ACC112 (cell line): ENCODE results near the gene LRRFIP1.
A peak's percentile ranks its signal among the peaks of the same experiment; 100 is the strongest.

Experiments
- H2AFZ ChIP-seq: fragments of 200-600 bp; sonication (generic); one replicate; pipeline ENCODE4 v1.6.0; 2017; ENCODE audit warnings: antibody characterized with exemption, low read length; ENCODE audit not compliant: unreplicated experiment
- H3K27ac ChIP-seq: fragments of 200-600 bp; sonication (generic); 2 replicates; pipeline ENCODE4 v1.5.1; 2014; ENCODE audit warnings: low read depth, mild to moderate bottlenecking, antibody characterized with exemption, low read length, moderate library complexity
- H3K27me3 ChIP-seq: fragments of 200-600 bp; sonication (generic); 2 replicates; pipeline ENCODE4 v1.6.1; 2014; ENCODE audit warnings: mild to moderate bottlenecking, antibody characterized with exemption, low read length, moderate library complexity, mixed read lengths; ENCODE audit not compliant: insufficient read depth
- H3K36me3 ChIP-seq: fragments of 200-600 bp; sonication (generic); 2 replicates; pipeline ENCODE4 v1.6.1; 2016; ENCODE audit warnings: mild to moderate bottlenecking, antibody characterized with exemption, low read length, moderate library complexity, mixed read lengths; ENCODE audit not compliant: insufficient read depth
- H3K4me1 ChIP-seq: fragments of 200-600 bp; sonication (generic); one replicate; pipeline ENCODE4 v1.6.1; 2016; ENCODE audit warnings: low read length, mixed read lengths; ENCODE audit not compliant: insufficient read depth, unreplicated experiment, control insufficient read depth
- H3K4me3 ChIP-seq: fragments of 200-600 bp; sonication (generic); 2 replicates; pipeline ENCODE4 v1.5.1; 2014; ENCODE audit warnings: mild to moderate bottlenecking, low read depth, low read length
- H3K79me2 ChIP-seq: fragments of 200-600 bp; sonication (generic); one replicate; pipeline ENCODE4 v1.6.0; 2016; ENCODE audit warnings: low read length; ENCODE audit not compliant: control insufficient read depth, unreplicated experiment, insufficient read depth

The LRRFIP1 gene

GRCh38 chr2:237613679-237614078, 13.7 kb upstream of the LRRFIP1 start:
- H3K27ac ChIP-seq: no peak overlapping the region
- H3K4me1 ChIP-seq: peaks cover 28% of the 10 kb centered on the region

GRCh38 chr2:237614151-237614720, 13.2 kb upstream of the LRRFIP1 start:
- Histone ChIP-seq H3K27me3 (no peaks in the 10 kb centered on the region), H3K4me3 (no peak overlapping the region), H3K79me2 (no peaks in the 10 kb centered on the region), H3K27ac (no peak overlapping the region), H3K36me3 (no peaks in the 10 kb centered on the region), H3K4me1 (peaks cover 28% of the 10 kb centered on the region), H2AFZ (no peak overlapping the region)

More at GRCh38 chr2:237613679-237614078, 13.7 kb upstream of the LRRFIP1 start:
- H3K79me2 ChIP-seq: no peaks in the 10 kb centered on the region
- no peaks in the 10 kb centered on the region for H3K36me3 ChIP-seq
- no peak overlapping the region for H3K4me3 ChIP-seq
- H3K27me3 ChIP-seq: no peaks in the 10 kb centered on the region
- H2AFZ ChIP-seq: no peak overlapping the region

GRCh38 chr2:237615631-237616249, 11.6 kb upstream of the LRRFIP1 start:
- no peak overlapping the region for H2AFZ ChIP-seq
- H3K36me3 ChIP-seq: no peaks in the 10 kb centered on the region
- H3K4me3 ChIP-seq: no peak overlapping the region
- H3K4me1 ChIP-seq: peaks cover 28% of the 10 kb centered on the region
- H3K27ac ChIP-seq: peak overlapping the region; percentile 85
- no peaks in the 10 kb centered on the region for H3K79me2 ChIP-seq
- H3K27me3 ChIP-seq: no peaks in the 10 kb centered on the region

- Histone ChIP-seq H3K4me1 (peaks cover 28% of the 10 kb centered on the region), H3K36me3 (no peaks in the 10 kb centered on the region), H2AFZ (peak overlapping the region; percentile 62), H3K27me3 (no peaks in the 10 kb centered on the region), H3K4me3 (no peak overlapping the region), H3K27ac (peak overlapping the region; percentile 85), H3K79me2 (no peaks in the 10 kb centered on the region)
Measured at GRCh38 chr2:237616373-237616733, 11.0 kb upstream of the LRRFIP1 start.

GRCh38 chr2:237616734-237617586, 10.4 kb upstream of the LRRFIP1 start:
- Histone ChIP-seq H3K36me3 (no peaks in the 10 kb centered on the region), H3K4me3 (peak overlapping the region; percentile 6; the same call in 1 of the 2 replicates), H3K27me3 (no peaks in the 10 kb centered on the region), H3K4me1 (peaks cover 28% of the 10 kb centered on the region), H3K79me2 (no peaks in the 10 kb centered on the region), H2AFZ (peak overlapping the region; percentile 62), H3K27ac (peak overlapping the region; percentile 85)

- Histone ChIP-seq H3K79me2 (no peaks in the 10 kb centered on the region), H3K4me3 (no peak overlapping the region), H2AFZ (peak overlapping the region; percentile 62), H3K4me1 (peaks cover 28% of the 10 kb centered on the region), H3K36me3 (no peaks in the 10 kb centered on the region), H3K27ac (peak overlapping the region; percentile 85), H3K27me3 (no peaks in the 10 kb centered on the region)
Measured at GRCh38 chr2:237617587-237617982, 9.8 kb upstream of the LRRFIP1 start.

- Histone ChIP-seq H3K4me1 (peaks cover 28% of the 10 kb centered on the region), H3K79me2 (no peaks in the 10 kb centered on the region)
Measured at GRCh38 chr2:237618449-237618848, 8.9 kb upstream of the LRRFIP1 start.

GRCh38 chr2:237623428-237624403, 3.7 kb upstream of the LRRFIP1 start:
- Histone ChIP-seq H3K79me2 (peaks cover 2% of the 10 kb centered on the region), H2AFZ (no peak overlapping the region), H3K27ac (no peak overlapping the region), H3K4me3 (no peak overlapping the region), H3K4me1 (peaks cover 8% of the 10 kb centered on the region), H3K36me3 (no peaks in the 10 kb centered on the region), H3K27me3 (no peaks in the 10 kb centered on the region)

More at GRCh38 chr2:237618449-237618848, 8.9 kb upstream of the LRRFIP1 start:
- Histone ChIP-seq H3K27ac (no peak overlapping the region), H3K36me3 (no peaks in the 10 kb centered on the region), H3K27me3 (no peaks in the 10 kb centered on the region), H2AFZ (no peak overlapping the region), H3K4me3 (no peak overlapping the region)

- H3K27me3 ChIP-seq: no peaks in the 10 kb centered on the region
- peaks cover 12% of the 10 kb centered on the region for H3K4me1 ChIP-seq
- H3K79me2 ChIP-seq: peaks cover 7% of the 10 kb centered on the region
- no peak overlapping the region for H3K4me3 ChIP-seq
- no peak overlapping the region for H2AFZ ChIP-seq
- H3K36me3 ChIP-seq: no peaks in the 10 kb centered on the region
- no peak overlapping the region for H3K27ac ChIP-seq
Measured at GRCh38 chr2:237624565-237624964, 2.8 kb upstream of the LRRFIP1 start.

GRCh38 chr2:237625216-237625705, 2.1 kb upstream of the LRRFIP1 start:
- no peak overlapping the region for H3K4me3 ChIP-seq
- peaks cover 9% of the 10 kb centered on the region for H3K79me2 ChIP-seq
- H2AFZ ChIP-seq: no peak overlapping the region
- no peak overlapping the region for H3K27ac ChIP-seq
- no peaks in the 10 kb centered on the region; the same call in 1 of the 2 replicates for H3K36me3 ChIP-seq
- H3K4me1 ChIP-seq: peaks cover 12% of the 10 kb centered on the region
- H3K27me3 ChIP-seq: no peaks in the 10 kb centered on the region
